Medulla oblongata (tissue), 1 donor: ENCODE data around the gene SLC35D1.
A peak's percentile ranks its signal among the peaks of the same experiment; 100 is the strongest.
"Not testable (repeated sequence)": the region's sequence is repeated elsewhere in the genome, so short reads cannot be mapped to it uniquely, and the experiment has no call there.

Experiments
- DNase-seq: peaks from one replicate; pipeline ENCODE4 v3.0.0-alpha.2; 2015; ENCODE audit errors: extremely low spot score

Gene SLC35D1

DNA sequence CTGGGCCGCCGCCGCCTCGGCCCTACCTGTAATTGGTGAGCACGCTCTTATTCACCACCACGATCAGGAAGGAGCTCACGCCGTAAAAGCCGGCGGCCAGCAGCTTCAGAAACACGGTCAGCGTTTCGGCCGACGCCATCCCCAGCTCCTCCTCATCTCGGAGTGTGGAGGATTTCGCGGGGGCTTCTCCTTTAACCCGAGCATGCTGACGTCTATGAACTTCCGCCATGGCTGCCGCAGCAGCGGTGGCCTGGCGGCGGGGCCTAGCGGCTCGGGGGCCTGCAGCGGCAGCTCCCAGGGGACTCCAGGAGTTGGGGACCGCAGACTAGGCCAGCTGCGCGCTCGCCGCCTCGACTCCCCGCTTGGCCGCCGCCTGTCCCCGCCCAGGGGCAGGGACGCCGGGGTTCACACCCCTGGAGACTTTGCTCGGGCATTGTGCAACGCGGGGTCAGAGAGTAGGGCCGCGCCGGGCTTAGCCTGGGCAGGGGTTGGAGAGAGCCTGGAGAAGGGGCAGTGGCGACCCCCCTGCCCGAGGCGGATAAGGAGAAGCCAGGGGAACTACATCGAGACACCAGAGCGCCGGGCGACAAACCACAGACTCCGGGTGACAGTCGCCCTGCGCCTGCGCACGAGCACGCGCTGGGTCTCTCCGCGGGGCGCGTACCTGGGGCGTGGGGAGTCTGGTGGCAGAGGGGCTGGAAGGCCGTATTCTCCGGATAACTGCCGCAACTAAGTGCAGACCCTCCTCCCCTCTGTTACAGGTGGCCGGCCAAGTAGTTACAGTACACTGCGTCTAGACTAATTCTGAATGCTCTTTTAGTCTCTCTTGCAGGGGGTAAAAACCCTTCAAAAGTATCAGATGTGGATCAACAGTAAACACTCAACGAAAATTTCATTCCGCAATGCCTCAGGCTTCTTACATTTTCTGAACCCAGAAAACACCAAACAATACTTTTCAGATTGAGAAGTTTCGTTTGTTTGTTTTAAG, at the start of gene SLC35D1:
TSS of gene SLC35D1 (minus strand) at position 364 of the 988 bp plus-strand sequence. CDS start at position 229, 135 bp downstream.
- DNase-seq, result peak; percentile 87

DNA sequence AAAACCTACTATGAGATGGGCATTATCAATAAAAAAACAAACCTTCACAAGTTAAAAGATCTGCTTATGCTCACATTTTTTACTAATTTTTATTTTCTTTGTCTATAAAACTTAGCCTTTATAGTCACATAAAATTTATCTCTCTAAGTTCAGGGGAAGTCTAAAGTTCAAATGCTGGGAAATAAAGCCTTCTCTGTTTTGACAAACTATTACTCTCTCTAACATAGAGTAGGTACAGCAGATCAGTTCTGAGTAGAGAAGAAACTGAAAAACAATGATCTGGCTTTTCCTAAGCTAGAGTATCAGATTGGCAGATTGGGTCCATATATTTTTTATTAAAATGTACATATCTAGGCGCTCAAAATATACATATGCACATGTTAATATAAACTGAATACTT, 49.6 kb upstream of the SLC35D1 start:
- no peak for DNase-seq

- DNase-seq, result no peak
Observed at GRCh38 chr1:67100833-67101232, 46.9 kb upstream of the SLC35D1 start.

DNA sequence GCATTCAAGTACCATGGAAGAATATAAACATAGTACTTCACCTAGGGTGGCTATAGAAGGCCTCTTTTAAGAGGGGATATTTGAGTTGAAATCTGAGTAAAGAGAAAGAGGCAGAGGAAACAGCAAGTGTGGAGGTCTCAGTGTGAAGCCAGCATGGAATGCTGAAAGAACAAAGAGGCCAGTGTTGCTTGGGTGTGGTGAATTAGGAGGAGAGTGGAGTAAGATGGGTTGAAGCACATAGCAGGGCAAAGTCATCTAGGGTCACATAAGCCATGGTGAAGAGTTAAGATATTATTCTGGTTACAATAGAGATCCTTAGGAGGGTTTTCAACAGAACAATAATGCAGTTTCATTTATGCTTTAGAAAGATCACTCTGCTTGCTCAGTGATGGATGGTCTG, 43.4 kb upstream of the SLC35D1 start:
- DNase-seq, result no peak

- DNase-seq, result no peak
Observed at GRCh38 chr1:67094191-67094590, 40.2 kb upstream of the SLC35D1 start.

GRCh38 chr1:67089685-67090208, 35.8 kb upstream of the SLC35D1 start:
- no peak for DNase-seq

DNA sequence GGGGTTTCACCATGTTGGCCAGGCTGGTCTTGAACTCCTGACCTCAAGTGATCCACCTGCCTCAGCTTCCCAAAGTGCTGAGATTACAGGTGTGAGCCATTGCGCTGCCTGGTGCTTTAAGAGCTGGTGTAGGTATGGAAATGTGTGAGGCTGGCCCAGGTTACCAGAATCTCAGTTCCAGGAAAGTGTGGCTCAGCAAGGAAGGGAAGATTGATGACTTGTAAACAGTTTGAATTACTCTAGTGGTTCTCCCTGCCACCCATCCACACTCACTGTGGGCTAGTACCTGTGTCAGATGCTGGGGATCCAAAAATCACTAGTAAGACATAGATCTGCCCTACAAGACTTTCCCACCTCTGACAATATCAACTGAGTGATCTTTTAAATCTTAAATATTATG, 34.5 kb upstream of the SLC35D1 start:
- no peak for DNase-seq

DNA sequence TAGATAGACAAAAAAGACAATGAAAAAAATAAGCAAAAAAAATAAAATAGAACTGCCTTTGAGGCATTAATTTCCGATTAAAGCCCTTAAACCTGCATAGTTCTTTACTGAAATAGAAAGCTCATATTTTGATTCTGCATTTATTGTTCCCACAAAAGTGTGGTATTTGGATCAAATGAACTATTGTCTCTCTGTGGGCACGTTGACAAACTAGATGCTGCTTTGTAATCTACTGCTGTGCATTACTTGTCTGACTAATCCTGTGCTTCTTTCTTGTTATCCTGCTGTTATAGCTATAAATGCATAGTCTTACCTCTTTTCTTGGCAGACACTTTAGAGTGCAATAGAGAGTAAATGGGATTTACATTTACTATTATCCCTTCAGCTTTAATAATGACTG, 31.4 kb upstream of the SLC35D1 start:
- DNase-seq, result peak; percentile 27

DNA sequence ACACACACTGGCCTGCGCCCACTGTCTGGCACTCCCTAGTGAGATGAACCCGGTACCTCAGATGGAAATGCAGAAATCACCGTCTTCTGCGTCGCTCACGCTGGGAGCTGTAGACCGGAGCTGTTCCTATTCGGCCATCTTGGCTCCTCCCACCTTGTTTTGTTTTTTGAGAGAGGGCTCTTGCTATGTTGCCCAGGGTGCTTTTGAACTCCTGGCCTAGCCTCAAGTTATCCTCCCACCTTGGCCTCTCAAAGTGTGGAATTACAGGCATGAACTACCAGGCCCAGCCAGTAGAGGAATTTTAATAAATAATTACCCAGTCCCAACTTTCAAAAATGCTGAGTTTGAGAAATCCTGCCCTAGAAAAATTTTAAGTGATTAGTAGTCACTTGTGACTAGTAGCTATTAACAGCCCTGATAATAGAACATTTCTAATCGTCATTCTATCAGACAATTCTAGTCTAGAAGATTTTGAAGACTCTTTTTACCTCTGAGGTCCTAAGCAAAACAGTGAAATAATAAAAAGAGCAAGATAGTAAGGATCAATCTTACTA, 30.9 kb upstream of the SLC35D1 start:
- no peak for DNase-seq

- DNase-seq, result no peak
Observed at GRCh38 chr1:67078291-67078690, 24.3 kb upstream of the SLC35D1 start.

DNA sequence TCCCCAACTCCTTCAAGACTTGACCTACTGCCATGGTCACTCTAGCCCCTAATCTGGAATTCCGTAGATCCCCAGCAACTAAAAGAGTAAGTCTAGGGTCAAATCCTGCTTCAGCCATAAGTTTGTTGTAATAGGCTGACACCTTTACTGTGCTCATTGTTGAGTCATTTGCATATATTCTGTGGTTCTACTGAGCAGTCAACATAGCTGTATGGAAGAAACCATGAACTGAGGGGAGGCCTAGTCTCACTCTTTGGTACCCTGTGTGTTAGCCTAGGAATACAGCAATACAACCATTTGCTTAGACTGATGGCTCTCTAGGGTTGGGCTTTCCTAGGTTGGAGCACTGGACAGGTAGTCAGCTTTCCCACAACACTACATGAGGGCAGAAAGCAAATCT, 23.6 kb upstream of the SLC35D1 start:
- no peak for DNase-seq

GRCh38 chr1:67072749-67073148, 18.8 kb upstream of the SLC35D1 start:
- DNase-seq, result no peak

DNA sequence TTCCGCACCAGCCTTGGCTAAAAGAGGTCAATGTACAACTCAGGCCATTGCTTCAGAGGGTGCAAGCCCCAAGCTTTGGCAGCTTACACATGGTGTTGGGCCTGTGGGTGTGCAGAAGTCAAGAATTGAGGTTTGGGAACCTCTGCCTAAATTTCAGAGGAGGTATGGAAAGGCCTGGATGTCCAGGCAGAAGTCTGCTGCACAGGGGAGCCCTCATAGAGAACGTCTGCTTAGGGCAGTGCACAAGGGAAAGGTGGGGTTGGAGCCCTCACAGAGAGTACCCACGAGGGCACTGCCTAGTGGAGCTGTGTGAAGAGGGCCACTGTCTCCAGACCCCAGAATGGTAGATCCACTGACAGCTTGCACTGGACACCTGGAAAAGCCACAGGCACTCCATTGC, 13.7 kb upstream of the SLC35D1 start:
- not testable (repeated sequence) for DNase-seq

GRCh38 chr1:67062412-67062811, 8.5 kb upstream of the SLC35D1 start:
- no peak for DNase-seq

- DNase-seq, result no peak
Observed at GRCh38 chr1:67061266-67061665, 7.3 kb upstream of the SLC35D1 start.

DNA sequence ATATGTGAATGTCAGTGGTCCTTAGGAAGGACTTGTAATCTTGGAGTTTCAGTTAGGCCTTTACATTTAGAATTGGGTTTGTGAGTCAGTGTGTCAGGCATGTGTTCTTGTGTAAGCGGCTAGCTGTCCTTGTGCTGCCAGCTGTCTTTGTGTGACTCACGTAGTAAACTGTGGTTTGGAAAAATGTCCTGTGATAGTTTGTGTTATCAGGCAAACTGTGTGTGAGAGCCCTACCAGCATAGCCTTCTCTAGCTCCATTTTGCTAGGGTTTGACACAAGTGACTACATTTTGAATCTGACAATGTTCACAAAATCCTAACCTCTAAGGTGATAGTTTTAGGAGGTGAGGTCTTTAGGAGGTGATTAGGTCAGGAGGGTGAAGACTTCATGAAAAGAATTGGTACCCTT, 6.9 kb upstream of the SLC35D1 start:
- DNase-seq, result no peak

DNA sequence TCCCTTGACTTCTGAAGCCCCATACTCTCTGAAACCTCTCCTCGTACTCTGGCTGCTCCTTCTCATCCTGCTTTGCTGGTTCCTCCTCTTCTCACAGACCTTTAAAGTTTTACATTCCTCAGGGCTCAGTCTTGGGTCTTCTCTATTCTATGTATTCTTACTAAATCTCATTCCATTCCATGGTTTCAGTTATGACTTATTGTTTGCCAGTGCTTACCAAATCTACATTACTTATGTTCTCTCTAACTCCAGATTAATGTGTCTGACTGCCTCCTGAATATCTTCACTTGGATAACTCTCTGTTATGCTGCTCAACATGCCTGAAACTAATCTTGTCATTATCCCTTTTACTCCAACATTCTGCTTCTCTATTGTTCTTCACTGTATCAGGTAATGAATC, 5.4 kb upstream of the SLC35D1 start:
- no peak for DNase-seq

- no peak for DNase-seq
Observed at GRCh38 chr1:67058761-67059160, 4.8 kb upstream of the SLC35D1 start.

DNA sequence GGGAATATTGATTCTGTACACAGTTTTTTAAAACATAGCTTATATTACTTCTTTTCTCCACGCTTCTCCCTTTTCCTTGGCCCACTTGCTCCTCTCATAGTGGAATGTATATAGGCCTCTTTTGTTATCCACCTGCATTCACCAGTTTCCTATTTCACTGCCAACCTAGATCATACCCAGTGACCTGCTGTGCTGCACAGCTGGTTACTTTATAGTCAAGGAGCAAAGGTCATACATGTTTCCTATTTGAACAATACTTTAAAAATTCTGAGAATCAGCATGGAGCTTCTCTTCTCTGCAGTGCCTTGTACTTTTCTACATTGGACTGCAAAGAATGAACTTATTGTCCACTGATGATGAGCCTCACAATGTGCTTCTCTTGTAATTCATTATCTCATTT, 4.3 kb upstream of the SLC35D1 start:
- DNase-seq, result no peak

DNA sequence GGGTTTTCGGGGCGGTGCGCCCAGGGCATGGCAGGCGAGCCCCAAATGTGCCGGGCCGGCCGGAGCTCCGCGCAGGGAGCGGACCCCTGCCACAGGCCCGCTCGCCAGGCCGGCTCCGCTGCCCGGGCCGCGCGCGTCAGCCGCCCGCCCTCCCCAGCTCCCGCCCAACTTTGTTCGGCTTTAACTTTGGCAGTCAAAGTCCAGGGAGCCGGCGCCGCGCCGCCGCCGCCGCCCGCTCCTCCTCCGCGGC, 488 bp downstream of the SLC35D1 start:
- peak; percentile 50 for DNase-seq

DNA sequence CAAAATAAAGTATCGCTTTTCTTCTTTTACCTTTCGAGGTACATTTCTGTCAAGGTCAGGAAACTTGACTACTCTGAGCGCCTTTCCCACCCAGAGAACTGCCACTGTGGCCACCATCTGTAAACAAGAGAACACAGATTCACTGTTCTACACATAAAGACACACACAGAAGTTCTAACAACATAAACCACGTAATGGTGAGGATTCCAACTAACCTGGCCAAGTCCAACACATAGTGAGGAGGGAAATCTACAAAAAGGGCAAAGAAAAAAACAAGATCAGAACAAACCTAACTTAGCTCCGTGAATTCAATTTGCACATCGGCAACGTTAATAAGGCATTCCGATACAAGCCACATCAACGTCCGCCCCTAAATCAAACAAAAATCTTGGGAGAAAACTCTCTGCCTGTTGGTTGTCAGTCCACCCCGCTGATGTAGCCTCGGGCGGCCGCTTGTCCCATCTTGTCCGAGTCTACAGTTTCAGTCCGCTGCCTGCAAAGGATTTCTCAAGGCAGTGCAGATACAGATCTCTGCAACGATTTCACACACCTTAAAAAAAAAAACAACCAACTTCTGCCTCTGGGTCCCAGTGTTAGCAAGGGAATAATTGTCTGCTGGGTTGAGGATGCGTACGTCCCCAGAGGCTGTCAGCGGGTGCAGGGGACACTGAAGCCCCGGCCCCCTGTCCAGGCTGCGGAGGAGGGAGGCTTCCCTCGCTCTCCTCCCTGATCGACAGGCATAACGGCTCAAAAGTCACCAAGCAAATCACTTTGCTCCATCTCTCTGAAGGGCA, 1.0 kb downstream of the SLC35D1 start:
- DNase-seq, result peak; percentile 58

GRCh38 chr1:67051196-67051595, 2.8 kb downstream of the SLC35D1 start:
- no peak for DNase-seq
